ENCODE data around the gene DPEP1. TPM values are rescaled to one million over a fixed set of nuclear protein-coding genes. Genes with fewer than 3 reads are reported as not detected.

DPEP1 gene
- polyA plus RNA-seq, 1 donor (not counting 4 experiments of a cell fraction or from before 2014, with no cell fraction given) = 0.13 TPM

DNA sequence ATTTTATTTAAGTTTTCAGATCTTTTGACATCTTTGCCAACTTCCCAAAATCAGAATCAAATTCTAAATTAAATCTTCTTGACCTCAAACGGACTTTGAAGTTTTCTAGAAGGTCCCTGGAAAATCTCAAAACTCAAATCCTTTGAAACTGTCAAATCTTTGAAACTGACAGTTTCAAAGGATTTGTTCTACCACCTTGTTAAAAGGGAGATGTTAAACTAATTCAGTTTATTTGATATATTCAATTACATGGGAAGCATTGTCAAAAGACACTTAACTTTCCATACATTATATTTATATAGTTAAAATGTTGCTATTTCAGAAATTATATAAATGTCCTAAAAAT lies 3.4 kb upstream of the DPEP1 start:
- Histone ChIP-seq H3K4me3 (ENCODE audit: control insufficient read depth in 2 of 3, extremely low read depth in 1 of 3, insufficient read depth in 2 of 3, low read depth in 1 of 3, low read length in 3 of 3) (no peak overlapping the region), H3K4me1 (ENCODE audit: control insufficient read depth, extremely low read depth, insufficient read depth, low read length) (peaks cover 15% of the 10 kb centered on the region), H3K79me2 (ENCODE audit: control insufficient read depth, insufficient read depth, low read length) (no peaks in the 10 kb centered on the region), H3K27me3 (ENCODE audit: control insufficient read depth, extremely low read depth, insufficient read depth, low read length) (peaks cover 9% of the 10 kb centered on the region), H3K9ac (ENCODE audit: control insufficient read depth, extremely low read depth, insufficient read depth, low read length) (no peak overlapping the region), H3K4me2 (ENCODE audit: control insufficient read depth, extremely low read depth, insufficient read depth, low read depth, low read length) (no peak overlapping the region), H3K9me3 (ENCODE audit: control insufficient read depth, low read depth, low read length) (no peaks in the 10 kb centered on the region), H4K20me1 (ENCODE audit: control insufficient read depth, extremely low read depth, insufficient read depth, low read length) (no peaks in the 10 kb centered on the region), H2AFZ (ENCODE audit: control insufficient read depth, low read length) (no peak overlapping the region), H3K27ac (ENCODE audit: control insufficient read depth, insufficient read depth, low read length) (no peak overlapping the region), H3K36me3 (ENCODE audit: control insufficient read depth in 2 of 2, extremely low read depth in 1 of 2, insufficient read depth in 2 of 2, low read length in 2 of 2) (no peaks in the 10 kb centered on the region), H3K9me1 (ENCODE audit: control insufficient read depth, extremely low read depth, insufficient read depth, low read length) (no peaks in the 10 kb centered on the region)
- no peak for TF ChIP-seq CTCF (optimal IDR thresholded peaks at IDR 0.05 in 1 of 3, IDR thresholded peaks at IDR 0.05 in 1 of 3, conservative IDR thresholded peaks at IDR 0.05 in 1 of 3; ENCODE audit: extremely low read depth in 1 of 3, insufficient read depth in 2 of 3, low read length in 3 of 3)
- no peak for TF ChIP-seq EZH2 (IDR thresholded peaks at IDR 0.05; ENCODE audit: low read length)
- FAIRE-seq (no peak), DNase-seq (ENCODE audit: low read depth, low spot score) (no peak)
- dilution Hi-C loops (cut with MboI; ENCODE audit: extremely low pct_ligation_motif_present, low sequenced_read_pairs) = no loop called here

DNA sequence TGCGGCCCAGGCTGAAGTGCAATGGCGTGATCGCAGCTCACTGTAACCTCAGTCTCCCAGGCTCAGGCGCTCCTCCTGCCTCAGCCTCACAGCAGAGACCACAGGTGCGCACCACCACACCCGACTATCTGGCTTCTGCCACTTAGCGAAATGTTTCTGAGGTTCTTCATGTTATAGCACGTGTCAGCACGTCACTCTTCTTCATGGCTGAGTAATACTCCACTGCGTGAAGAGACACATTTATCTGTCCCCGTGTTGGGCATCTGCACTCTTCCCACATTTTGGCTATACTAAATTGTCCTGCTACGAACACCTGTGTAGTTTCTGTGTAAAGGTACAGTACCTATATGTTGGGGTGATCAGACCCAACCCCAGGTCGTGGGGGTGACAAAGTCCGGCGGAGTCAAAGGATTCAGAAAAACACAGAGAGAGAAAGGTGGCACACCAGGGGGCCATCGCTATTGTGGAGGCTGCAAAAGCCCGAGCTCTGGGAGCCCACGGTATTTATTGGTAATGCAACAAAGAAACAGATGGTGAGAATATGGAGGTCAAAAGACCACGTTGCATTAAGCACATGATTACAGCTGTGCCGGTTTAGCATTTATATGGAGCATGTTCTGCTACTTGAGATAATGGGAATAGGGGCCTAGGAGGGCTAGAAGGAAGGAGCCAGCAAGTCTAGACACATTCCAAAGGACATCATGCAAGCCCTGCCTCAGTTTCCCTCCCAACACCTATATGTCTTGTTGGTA lies 851 bp upstream of the DPEP1 start:
- H3K27me3 ChIP-seq (ENCODE audit: control insufficient read depth, extremely low read depth, insufficient read depth, low read length) = peaks cover 5% of the 10 kb centered on the region

More for the DNA sequence above, 851 bp upstream of the DPEP1 start:
- FAIRE-seq (no peak), DNase-seq (ENCODE audit: low read depth, low spot score) (no peak)
- H3K4me1 ChIP-seq (ENCODE audit: control insufficient read depth, extremely low read depth, insufficient read depth, low read length) = peaks cover 11% of the 10 kb centered on the region
- no peaks in the 10 kb centered on the region for H3K9me1 ChIP-seq (ENCODE audit: control insufficient read depth, extremely low read depth, insufficient read depth, low read length)
- no peaks in the 10 kb centered on the region for H3K9me3 ChIP-seq (ENCODE audit: control insufficient read depth, low read depth, low read length)
- no peaks in the 10 kb centered on the region for H4K20me1 ChIP-seq (ENCODE audit: control insufficient read depth, extremely low read depth, insufficient read depth, low read length)
- H3K36me3 ChIP-seq (ENCODE audit: control insufficient read depth in 2 of 2, extremely low read depth in 1 of 2, insufficient read depth in 2 of 2, low read length in 2 of 2) = no peaks in the 10 kb centered on the region
- no peak overlapping the region for H3K9ac ChIP-seq (ENCODE audit: control insufficient read depth, extremely low read depth, insufficient read depth, low read length)
- H3K4me3 ChIP-seq (ENCODE audit: control insufficient read depth in 2 of 3, extremely low read depth in 1 of 3, insufficient read depth in 2 of 3, low read depth in 1 of 3, low read length in 3 of 3) = no peak overlapping the region
- no peak overlapping the region for H3K4me2 ChIP-seq (ENCODE audit: control insufficient read depth, extremely low read depth, insufficient read depth, low read depth, low read length)
- dilution Hi-C loops (cut with MboI; ENCODE audit: extremely low pct_ligation_motif_present, low sequenced_read_pairs) = no loop called here
- H2AFZ ChIP-seq (ENCODE audit: control insufficient read depth, low read length) = no peak overlapping the region
- TF ChIP-seq CTCF (optimal IDR thresholded peaks at IDR 0.05 in 1 of 3, IDR thresholded peaks at IDR 0.05 in 1 of 3, conservative IDR thresholded peaks at IDR 0.05 in 1 of 3; ENCODE audit: extremely low read depth in 1 of 3, insufficient read depth in 2 of 3, low read length in 3 of 3) (no peak), EZH2 (IDR thresholded peaks at IDR 0.05; ENCODE audit: low read length) (no peak)
- no peaks in the 10 kb centered on the region for H3K79me2 ChIP-seq (ENCODE audit: control insufficient read depth, insufficient read depth, low read length)
- no peak overlapping the region for H3K27ac ChIP-seq (ENCODE audit: control insufficient read depth, insufficient read depth, low read length)

Measured in keratinocyte (primary cell).